Subcutaneous abdominal adipose tissue (tissue), 5 donors: ENCODE measurements around the gene FBXO10.

Experiments used
- H3K27ac ChIP-seq: one replicate; pipeline ENCODE4 v1.7.0; 2013; ENCODE audit warnings: low read depth, mild to moderate bottlenecking, inconsistent platforms, low read length, moderate library complexity
- H3K27me3 ChIP-seq, 5 donors: one replicate each; pipeline ENCODE4 v1.7.0; 2013; ENCODE audit warnings: low read length in 5 of 5, inconsistent platforms in 1 of 5; ENCODE audit not compliant: control insufficient read depth in 5 of 5, insufficient read depth in 4 of 5
- H3K36me3 ChIP-seq, 5 donors: one replicate each; pipeline ENCODE4 v1.7.0; 2013; ENCODE audit warnings: low read length in 5 of 5; ENCODE audit not compliant: control insufficient read depth in 5 of 5, insufficient read depth in 5 of 5
- H3K4me1 ChIP-seq, 5 donors: one replicate each; pipeline ENCODE4 v1.7.0; 2013; ENCODE audit warnings: low read length in 5 of 5, mild to moderate bottlenecking in 3 of 5, moderate library complexity in 1 of 5; ENCODE audit not compliant: control insufficient read depth in 5 of 5, insufficient read depth in 5 of 5
- H3K4me3 ChIP-seq, 5 donors: one replicate each; pipeline ENCODE4 v1.7.0; 2013; ENCODE audit warnings: low read length in 5 of 5, low read depth in 1 of 5
- H3K9ac ChIP-seq, 5 donors: one replicate each; pipeline ENCODE4 v1.7.0; 2013; ENCODE audit warnings: low read length in 5 of 5, mild to moderate bottlenecking in 4 of 5, moderate library complexity in 3 of 5
- H3K9me3 ChIP-seq, 5 donors: one replicate each; pipeline ENCODE4 v1.7.0; 2013; ENCODE audit warnings: low read length in 5 of 5; ENCODE audit not compliant: control insufficient read depth in 5 of 5
- donor health status: healthy.
- donor health status: healthy.
- donor health status: healthy.
- donor health status: healthy.
- donor health status: healthy.

FBXO10 gene

DNA sequence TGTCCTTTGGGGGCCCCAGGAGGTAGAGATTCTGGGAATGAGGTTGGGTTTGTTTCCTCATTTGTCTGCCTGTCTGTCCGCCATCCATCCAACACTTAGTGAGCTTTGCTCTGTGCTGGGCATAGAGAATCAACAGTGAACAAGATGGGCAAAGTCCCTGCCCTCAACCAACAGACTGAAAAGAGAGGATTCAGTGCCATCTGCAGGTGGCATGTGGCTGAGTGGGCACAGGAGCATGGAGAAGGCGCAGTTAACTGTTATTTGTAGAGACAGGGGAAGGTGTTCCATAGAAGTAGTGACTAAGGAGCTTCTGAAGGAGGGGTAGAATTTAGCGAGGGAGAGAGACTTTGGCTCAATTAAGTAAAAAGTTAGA is 67.4 kb downstream of the FBXO10 start:
- no peaks in the 10 kb centered on the region for H3K27me3 ChIP-seq
- no peaks in the 10 kb centered on the region for H3K9me3 ChIP-seq
- peaks cover 4 to 29% (median 18%) of the 10 kb centered on the region in 5 donors for H3K4me1 ChIP-seq
- peak overlapping the region; percentile 62 for H3K27ac ChIP-seq
- peak overlapping the region in 2 of 5 donors; percentile 1 to 63 for H3K9ac ChIP-seq
- peaks cover 0 to 47% (median 35%) of the 10 kb centered on the region in 5 donors for H3K36me3 ChIP-seq
- H3K4me3 ChIP-seq: no peak overlapping the region

DNA sequence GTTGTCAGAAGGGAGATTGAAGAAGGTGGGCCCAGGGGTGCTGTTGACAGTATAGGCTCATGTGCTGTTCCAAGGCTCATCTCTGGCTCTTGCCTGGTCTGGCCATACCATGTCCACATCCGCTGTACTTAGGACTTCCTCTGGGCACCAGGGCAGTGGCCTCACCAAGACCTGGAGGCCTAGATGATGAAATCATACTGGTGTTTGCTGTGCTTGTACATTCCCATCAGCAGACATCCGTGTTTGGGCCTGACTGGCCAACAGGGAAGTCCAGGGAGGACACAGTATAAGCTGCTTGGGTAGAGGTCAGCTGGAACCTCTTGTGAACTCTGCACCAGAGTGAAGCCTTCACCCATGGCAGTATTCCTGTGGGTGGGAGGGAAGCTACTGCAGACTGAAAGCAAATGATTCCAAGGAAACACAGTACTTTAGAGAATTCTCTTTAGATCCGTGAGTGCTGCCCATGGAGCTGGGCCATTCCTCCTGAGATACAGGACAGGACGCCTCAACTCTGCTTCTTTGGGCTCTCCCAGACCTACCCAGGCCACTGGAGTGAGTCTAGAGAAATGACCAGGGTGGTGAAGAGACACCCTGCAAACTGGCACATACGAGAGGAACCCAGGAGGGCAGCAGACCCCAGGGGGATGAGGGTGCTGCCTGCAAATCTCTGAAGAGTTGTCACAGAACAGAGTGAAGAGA is 67.9 kb downstream of the FBXO10 start:
- Histone ChIP-seq H3K27me3 (no peaks in the 10 kb centered on the region), H3K36me3 (peaks cover 0 to 52% (median 40%) of the 10 kb centered on the region in 5 donors), H3K4me3 (no peak overlapping the region)

DNA sequence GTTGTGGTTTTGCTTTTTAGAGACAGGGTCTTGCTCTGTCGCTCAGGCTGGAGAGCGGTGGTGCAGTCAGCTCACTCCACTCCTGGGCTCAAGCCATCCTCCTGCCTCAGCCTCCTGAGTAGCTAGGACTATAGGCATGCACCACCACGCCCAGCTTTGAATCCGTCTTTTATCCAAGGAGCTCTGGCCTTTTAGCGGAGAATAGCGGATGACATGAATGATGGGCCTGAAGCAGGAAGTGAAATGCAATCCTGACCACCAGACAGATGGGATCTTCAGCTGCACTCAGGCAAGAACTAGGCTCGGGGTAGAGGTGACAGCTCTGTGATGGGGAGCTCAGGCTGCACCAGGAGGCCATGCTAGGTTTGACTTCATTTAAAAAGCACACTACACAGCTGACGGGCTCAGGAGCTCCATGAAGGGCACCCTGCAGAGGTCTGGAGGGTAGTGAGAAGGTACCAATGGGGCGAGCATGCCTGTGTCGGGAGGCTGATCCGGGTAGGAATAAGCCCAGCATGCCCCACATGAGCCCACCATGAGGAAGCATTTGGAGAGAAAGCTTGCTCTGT is 68.5 kb downstream of the FBXO10 start:
- Histone ChIP-seq H3K27ac (peak overlapping the region; percentile 32), H3K27me3 (no peaks in the 10 kb centered on the region), H3K9me3 (no peaks in the 10 kb centered on the region), H3K9ac (no peak overlapping the region), H3K4me3 (peak overlapping the region in 1 of 5 donors; percentile 30), H3K36me3 (peaks cover 0 to 56% (median 46%) of the 10 kb centered on the region in 5 donors), H3K4me1 (peaks cover 4 to 29% (median 18%) of the 10 kb centered on the region in 5 donors)

More for the DNA sequence above, 67.9 kb downstream of the FBXO10 start:
- Histone ChIP-seq H3K9me3 (no peaks in the 10 kb centered on the region), H3K27ac (peak overlapping the region; percentile 62), H3K9ac (no peak overlapping the region), H3K4me1 (peaks cover 4 to 29% (median 18%) of the 10 kb centered on the region in 5 donors)

DNA sequence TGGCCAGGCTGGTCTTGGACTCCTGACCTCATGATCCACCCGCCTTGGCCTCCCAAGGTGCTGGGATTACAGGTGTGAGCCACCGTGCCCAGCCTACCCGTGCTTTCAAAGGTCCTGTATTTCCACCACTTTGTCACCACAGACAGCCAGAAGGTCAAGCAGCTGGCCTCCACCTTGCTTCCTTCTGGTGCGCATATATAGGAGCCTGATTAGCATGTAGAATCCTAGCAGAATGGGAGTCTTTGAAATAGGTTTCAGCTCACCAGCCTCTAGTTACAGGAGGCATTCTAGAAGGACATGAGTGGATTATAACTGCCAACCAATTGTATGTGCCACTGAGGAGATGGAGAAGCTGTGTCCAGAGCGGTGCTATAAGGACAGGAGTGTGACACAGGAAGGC is 71.6 kb downstream of the FBXO10 start:
- Histone ChIP-seq H3K36me3 (peaks cover 7 to 67% (median 56%) of the 10 kb centered on the region in 5 donors), H3K9me3 (no peaks in the 10 kb centered on the region), H3K27me3 (no peaks in the 10 kb centered on the region), H3K27ac (no peak overlapping the region), H3K4me1 (peaks cover 4 to 29% (median 18%) of the 10 kb centered on the region in 5 donors), H3K4me3 (no peak overlapping the region), H3K9ac (no peak overlapping the region)

DNA sequence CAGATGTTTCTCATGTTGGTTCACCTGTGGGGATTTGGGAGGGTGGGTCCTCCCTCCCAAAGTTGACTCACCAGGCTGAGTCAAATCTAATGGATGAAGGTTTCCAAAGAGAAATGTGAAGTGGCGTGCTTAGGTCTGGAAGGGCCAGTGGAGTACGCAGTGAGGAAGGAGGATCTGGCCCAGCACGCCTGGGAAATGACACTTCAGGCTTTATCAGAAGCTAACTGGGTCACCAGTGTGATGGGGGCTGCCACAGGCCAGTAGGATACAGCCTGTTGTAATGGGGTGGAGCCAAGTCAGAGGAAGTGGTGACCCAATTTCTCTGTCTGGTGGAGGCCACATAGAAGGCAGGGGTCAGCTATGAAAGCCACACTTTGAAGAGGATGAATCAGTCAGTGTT is 72.4 kb downstream of the FBXO10 start:
- H3K9me3 ChIP-seq: no peaks in the 10 kb centered on the region
- peaks cover 11 to 71% (median 62%) of the 10 kb centered on the region in 5 donors for H3K36me3 ChIP-seq
- no peak overlapping the region for H3K27ac ChIP-seq
- H3K9ac ChIP-seq: no peak overlapping the region
- H3K4me3 ChIP-seq: no peak overlapping the region
- H3K27me3 ChIP-seq: no peaks in the 10 kb centered on the region
- H3K4me1 ChIP-seq: peaks cover 2 to 22% (median 16%) of the 10 kb centered on the region in 5 donors

DNA sequence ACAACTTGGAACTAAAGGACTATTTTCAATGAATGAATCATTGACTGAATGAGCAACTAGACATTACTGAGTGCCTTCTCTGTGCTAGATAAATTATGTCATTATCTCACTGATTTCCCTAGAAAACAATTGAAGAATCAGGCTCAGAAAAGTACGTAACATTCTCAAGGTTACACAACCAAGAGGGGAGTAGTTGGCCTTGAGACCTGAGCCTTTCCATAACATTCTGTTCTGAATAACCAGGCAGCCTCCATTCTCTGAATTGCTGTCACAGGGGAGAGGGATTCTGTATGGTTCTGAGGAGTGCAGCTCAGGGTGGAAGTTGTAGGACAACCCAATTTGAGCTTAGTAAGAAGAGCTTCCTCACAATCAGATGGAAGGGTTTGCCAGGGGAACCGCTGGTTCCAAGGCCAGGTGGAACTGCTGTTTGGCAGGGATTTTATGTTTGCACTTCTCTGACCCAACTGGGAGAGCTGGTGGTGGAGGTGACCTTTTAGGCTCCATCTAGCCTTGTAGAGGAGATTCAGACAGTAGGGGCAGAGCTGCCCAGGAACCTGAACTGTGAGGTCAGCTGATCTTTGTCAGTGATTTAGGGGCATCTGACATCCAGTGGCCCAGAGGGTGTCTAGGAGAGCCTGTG is 74.1 kb downstream of the FBXO10 start:
- Histone ChIP-seq H3K36me3 (peaks cover 21 to 76% (median 68%) of the 10 kb centered on the region in 5 donors), H3K9me3 (no peaks in the 10 kb centered on the region), H3K27ac (no peak overlapping the region), H3K9ac (no peak overlapping the region), H3K4me3 (no peak overlapping the region), H3K27me3 (no peaks in the 10 kb centered on the region), H3K4me1 (peaks cover 0 to 6% (median under 1%) of the 10 kb centered on the region in 5 donors)

DNA sequence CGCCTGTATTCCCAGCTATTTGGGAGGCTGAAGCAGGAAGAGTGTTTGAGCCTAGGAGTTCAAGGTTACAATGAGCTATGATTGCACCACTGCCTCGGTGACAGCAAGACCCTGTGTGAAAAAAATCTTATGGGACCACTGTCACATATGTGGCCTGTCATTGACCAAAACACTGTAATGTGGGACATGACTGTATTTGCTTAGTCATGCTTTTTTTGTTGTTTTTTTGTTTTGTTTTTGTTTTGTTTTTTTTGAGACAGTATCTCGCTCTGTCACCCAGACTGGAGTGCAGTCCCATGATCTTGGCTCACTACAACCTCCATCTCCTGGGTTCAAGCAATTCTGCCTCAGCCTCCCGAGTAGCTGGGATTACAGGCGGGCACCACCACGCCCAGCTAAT is 76.9 kb downstream of the FBXO10 start:
- Histone ChIP-seq H3K9me3 (no peaks in the 10 kb centered on the region), H3K36me3 (peaks cover 23 to 91% (median 81%) of the 10 kb centered on the region in 5 donors)

DNA sequence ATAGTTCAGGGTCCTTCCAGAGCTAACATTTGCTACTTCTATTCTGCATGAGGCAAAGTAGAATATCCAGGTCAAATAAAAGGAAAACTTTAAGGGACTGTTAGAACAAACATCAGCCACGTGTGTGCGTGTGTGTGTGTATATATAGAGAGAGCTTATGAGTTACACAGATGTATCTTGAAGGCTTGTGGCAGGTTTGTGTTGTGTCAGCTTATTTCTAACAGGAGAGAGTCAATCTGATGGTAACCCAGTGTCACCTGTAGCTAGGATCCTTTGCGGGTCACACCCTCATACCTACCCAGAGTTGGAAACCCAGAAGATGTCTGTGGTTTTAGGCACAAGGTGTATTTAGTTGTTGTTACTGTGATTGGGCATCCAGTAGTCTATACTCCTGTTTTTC is 77.7 kb downstream of the FBXO10 start:
- no peak overlapping the region for H3K4me3 ChIP-seq
- peaks cover 25 to 91% (median 81%) of the 10 kb centered on the region in 5 donors for H3K36me3 ChIP-seq
- no peaks in the 10 kb centered on the region for H3K9me3 ChIP-seq
- H3K9ac ChIP-seq: no peak overlapping the region
- no peaks in the 10 kb centered on the region for H3K4me1 ChIP-seq
- no peak overlapping the region for H3K27ac ChIP-seq
- no peaks in the 10 kb centered on the region for H3K27me3 ChIP-seq

More for the DNA sequence above, 76.9 kb downstream of the FBXO10 start:
- H3K27me3 ChIP-seq: no peaks in the 10 kb centered on the region
- H3K4me3 ChIP-seq: no peak overlapping the region
- H3K9ac ChIP-seq: no peak overlapping the region
- H3K27ac ChIP-seq: no peak overlapping the region
- no peaks in the 10 kb centered on the region for H3K4me1 ChIP-seq

DNA sequence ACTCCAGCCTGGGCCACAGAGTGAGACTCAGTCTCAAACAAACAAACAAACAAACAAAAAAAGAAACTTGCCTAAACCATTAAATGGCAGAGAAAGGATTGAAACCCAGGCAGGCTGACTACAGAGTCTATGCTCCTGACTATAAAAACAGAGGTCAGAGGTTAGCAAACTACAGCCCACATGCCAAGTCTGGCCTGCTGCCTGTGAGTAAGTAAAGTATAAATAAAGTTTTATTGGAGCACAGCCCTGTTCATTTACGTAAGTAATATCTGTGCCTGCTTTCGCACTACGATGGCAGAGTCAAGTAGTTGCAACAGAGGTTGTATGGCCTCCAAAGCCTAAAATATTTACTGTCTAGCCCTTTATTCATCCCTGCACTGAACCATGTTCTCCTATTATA is 78.9 kb downstream of the FBXO10 start:
- Histone ChIP-seq H3K36me3 (peaks cover 34 to 91% (median 81%) of the 10 kb centered on the region in 5 donors), H3K9ac (no peak overlapping the region), H3K27me3 (no peaks in the 10 kb centered on the region), H3K4me1 (no peaks in the 10 kb centered on the region), H3K27ac (no peak overlapping the region), H3K9me3 (no peaks in the 10 kb centered on the region), H3K4me3 (no peak overlapping the region)

DNA sequence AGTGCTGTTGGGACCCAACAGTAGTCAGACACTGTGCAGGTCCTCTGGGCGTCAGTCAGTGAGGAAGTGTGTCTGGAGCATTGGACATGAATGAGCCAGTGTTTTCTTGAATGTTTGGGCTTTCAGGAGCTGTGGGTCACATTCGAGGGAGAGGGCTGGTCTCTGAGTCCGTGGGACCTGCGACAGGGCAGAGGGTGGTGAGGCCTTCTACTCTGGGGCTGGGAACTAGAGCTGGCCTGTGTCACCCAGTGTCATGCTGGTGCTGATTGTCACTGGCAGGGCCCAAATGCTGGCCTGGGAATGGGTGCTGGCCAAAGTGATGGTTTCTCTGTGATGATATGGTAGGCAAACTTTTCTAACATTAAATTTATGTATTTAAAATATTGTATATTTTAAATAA is 80.2 kb downstream of the FBXO10 start:
- Histone ChIP-seq H3K36me3 (peaks cover 34 to 86% (median 72%) of the 10 kb centered on the region in 5 donors), H3K4me3 (no peak overlapping the region), H3K4me1 (no peaks in the 10 kb centered on the region), H3K27me3 (no peaks in the 10 kb centered on the region), H3K27ac (no peak overlapping the region), H3K9me3 (no peaks in the 10 kb centered on the region), H3K9ac (no peak overlapping the region)
